HL-60 (cell line): ENCODE data around the gene LY6G5B.

Experiments used
- DNase-seq, 2 experiments: peaks; one replicate each; pipeline ENCODE4 v3.0.0-alpha.2; 2010 to 2020; ENCODE audit warnings: low read depth in 1 of 2, low spot score in 1 of 2
- H3K27ac ChIP-seq: fragments of 250-450 bp; sonication (Bioruptor Pico); replicated peaks from 2 replicates; pipeline ENCODE4 v1.5.1; 2020; ENCODE audit warnings: mild to moderate bottlenecking, moderate library complexity
- H3K27me3 ChIP-seq: fragments of 250-450 bp; sonication (Bioruptor Pico); 2 replicates; pipeline ENCODE4 v1.5.1; 2021; ENCODE audit warnings: mild to moderate bottlenecking, moderate library complexity; ENCODE audit not compliant: insufficient read depth, poor library complexity, severe bottlenecking
- H3K4me3 ChIP-seq: replicated peaks from 2 replicates; pipeline ENCODE4 v1.5.1; 2011; ENCODE audit warnings: mild to moderate bottlenecking, control low read depth, low read length; ENCODE audit not compliant: insufficient read depth
- CTCF ChIP-seq: IDR thresholded peaks from one replicate; pipeline ENCODE4 v1.5.1; 2011; ENCODE audit warnings: low read length, control low read depth, inconsistent platforms; ENCODE audit not compliant: insufficient read depth
- GABPA ChIP-seq: IDR thresholded peaks from 2 replicates; pipeline ENCODE4 v1.6.1; 2012; ENCODE audit warnings: low read depth
- POLR2AphosphoS5 ChIP-seq: IDR thresholded peaks from 2 replicates; pipeline ENCODE4 v1.6.1; 2012; ENCODE audit warnings: low read depth
- REST ChIP-seq: IDR thresholded peaks from 2 replicates; pipeline ENCODE4 v1.6.1; 2012; ENCODE audit warnings: low read depth; ENCODE audit not compliant: insufficient replicate concordance
- SPI1 ChIP-seq: IDR thresholded peaks from 2 replicates; pipeline ENCODE4 v1.6.1; 2012; ENCODE audit warnings: low read depth, mild to moderate bottlenecking, borderline replicate concordance

The LY6G5B gene

GRCh38 chr6:31641370-31641769 lies 28.4 kb upstream of the LY6G5B start:
- H3K4me3 ChIP-seq, result no peak overlapping the region
- TF ChIP-seq CTCF (no peak), POLR2AphosphoS5 (no peak), SPI1 (no peak), GABPA (no peak), REST (no peak)
- no peaks in the 10 kb centered on the region for H3K27me3 ChIP-seq
- no peak for DNase-seq
- no peak overlapping the region for H3K27ac ChIP-seq

- Histone ChIP-seq H3K27ac (no peak overlapping the region), H3K27me3 (no peaks in the 10 kb centered on the region), H3K4me3 (no peak overlapping the region)
- no peak for DNase-seq
- TF ChIP-seq CTCF (no peak), SPI1 (no peak), POLR2AphosphoS5 (no peak)
Observed at GRCh38 chr6:31642798-31643570, 26.8 kb upstream of the LY6G5B start.

- Histone ChIP-seq H3K27me3 (no peaks in the 10 kb centered on the region), H3K4me3 (no peak overlapping the region)
- no peak for DNase-seq
Observed at GRCh38 chr6:31643818-31644454, 25.8 kb upstream of the LY6G5B start.

More at GRCh38 chr6:31643818-31644454, 25.8 kb upstream of the LY6G5B start:
- no peak overlapping the region for H3K27ac ChIP-seq
- no peak for TF ChIP-seq POLR2AphosphoS5
- TF ChIP-seq REST, result no peak
- TF ChIP-seq GABPA, result no peak
- no peak for TF ChIP-seq CTCF
- TF ChIP-seq SPI1, result no peak
